Measurements from ENCODE around the gene SH3TC1. TPM values are rescaled to one million over a fixed set of nuclear protein-coding genes. Genes with fewer than 3 reads are reported as not detected.

The SH3TC1 gene
- total RNA-seq, 1 donor from 2014 or later: 1.2 TPM

- peaks cover 5% of the 10 kb centered on the region for H3K4me1 Mint-ChIP-seq (ENCODE audit: low read depth, unreplicated experiment)
Observed at GRCh38 chr4:8163026-8163425, 36.1 kb upstream of the SH3TC1 start.

GRCh38 chr4:8163436-8164193 is 35.5 kb upstream of the SH3TC1 start:
- peaks cover 10% of the 10 kb centered on the region for H3K9me3 ChIP-seq (ENCODE audit: insufficient read depth, low read depth, low read length)
- no peak overlapping the region for H3K27ac Mint-ChIP-seq (ENCODE audit: unreplicated experiment)
- DNase-seq (ENCODE audit: low read depth): no peak
- H3K9ac ChIP-seq (ENCODE audit: low read length): no peak overlapping the region
- no peaks in the 10 kb centered on the region for H3K36me3 ChIP-seq (ENCODE audit: insufficient read depth, low read length)
- TF ChIP-seq, protein P1, sequence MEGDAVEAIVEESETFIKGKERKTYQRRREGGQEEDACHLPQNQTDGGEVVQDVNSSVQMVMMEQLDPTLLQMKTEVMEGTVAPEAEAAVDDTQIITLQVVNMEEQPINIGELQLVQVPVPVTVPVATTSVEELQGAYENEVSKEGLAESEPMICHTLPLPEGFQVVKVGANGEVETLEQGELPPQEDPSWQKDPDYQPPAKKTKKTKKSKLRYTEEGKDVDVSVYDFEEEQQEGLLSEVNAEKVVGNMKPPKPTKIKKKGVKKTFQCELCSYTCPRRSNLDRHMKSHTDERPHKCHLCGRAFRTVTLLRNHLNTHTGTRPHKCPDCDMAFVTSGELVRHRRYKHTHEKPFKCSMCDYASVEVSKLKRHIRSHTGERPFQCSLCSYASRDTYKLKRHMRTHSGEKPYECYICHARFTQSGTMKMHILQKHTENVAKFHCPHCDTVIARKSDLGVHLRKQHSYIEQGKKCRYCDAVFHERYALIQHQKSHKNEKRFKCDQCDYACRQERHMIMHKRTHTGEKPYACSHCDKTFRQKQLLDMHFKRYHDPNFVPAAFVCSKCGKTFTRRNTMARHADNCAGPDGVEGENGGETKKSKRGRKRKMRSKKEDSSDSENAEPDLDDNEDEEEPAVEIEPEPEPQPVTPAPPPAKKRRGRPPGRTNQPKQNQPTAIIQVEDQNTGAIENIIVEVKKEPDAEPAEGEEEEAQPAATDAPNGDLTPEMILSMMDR (IDR thresholded peaks at IDR 0.05; ENCODE audit: insufficient read depth, low read depth, low read length): no peak
- no peak for TF ChIP-seq EZH2 (IDR thresholded peaks at IDR 0.05; ENCODE audit: insufficient read depth, low read length)
- peaks cover 67% of the 10 kb centered on the region for H3K27me3 Mint-ChIP-seq (ENCODE audit: low read depth, unreplicated experiment)
- H3K36me3 Mint-ChIP-seq (ENCODE audit: low read depth, unreplicated experiment): peaks cover 2% of the 10 kb centered on the region
- no peak overlapping the region for H3K27ac ChIP-seq (ENCODE audit: low read depth, low read length)
- H3K9me3 Mint-ChIP-seq (ENCODE audit: unreplicated experiment): peaks cover 14% of the 10 kb centered on the region
- H3K79me2 ChIP-seq (ENCODE audit: insufficient read depth, low read length): no peaks in the 10 kb centered on the region
- H3K4me1 Mint-ChIP-seq (ENCODE audit: low read depth, unreplicated experiment): peaks cover 5% of the 10 kb centered on the region
- no peak overlapping the region for H3K4me3 ChIP-seq (ENCODE audit: insufficient read depth, low read depth, low read length)
- no peak overlapping the region for H3K4me2 ChIP-seq (ENCODE audit: low read length)
- H3K27me3 ChIP-seq (ENCODE audit: insufficient read depth, low read length): peaks cover 14% of the 10 kb centered on the region
- H3K4me1 ChIP-seq (ENCODE audit: insufficient read depth, low read length): peaks cover 4% of the 10 kb centered on the region
- no peak overlapping the region for H2AFZ ChIP-seq (ENCODE audit: low read depth, low read length)
- FAIRE-seq: no peak
- H3K4me3 Mint-ChIP-seq (ENCODE audit: unreplicated experiment): no peak overlapping the region
- H4K20me1 ChIP-seq (ENCODE audit: insufficient read depth, low read length): no peaks in the 10 kb centered on the region

More at GRCh38 chr4:8163026-8163425, 36.1 kb upstream of the SH3TC1 start:
- Histone ChIP-seq H3K4me3 (ENCODE audit: insufficient read depth, low read depth, low read length) (no peak overlapping the region), H2AFZ (ENCODE audit: low read depth, low read length) (no peak overlapping the region), H3K9me3 (ENCODE audit: insufficient read depth, low read depth, low read length) (peaks cover 5% of the 10 kb centered on the region), H3K36me3 (ENCODE audit: insufficient read depth, low read length) (no peaks in the 10 kb centered on the region), H4K20me1 (ENCODE audit: insufficient read depth, low read length) (no peaks in the 10 kb centered on the region), H3K4me1 (ENCODE audit: insufficient read depth, low read length) (peaks cover 4% of the 10 kb centered on the region), H3K4me2 (ENCODE audit: low read length) (no peak overlapping the region), H3K27ac (ENCODE audit: low read depth, low read length) (no peak overlapping the region), H3K27me3 (ENCODE audit: insufficient read depth, low read length) (peaks cover 13% of the 10 kb centered on the region), H3K79me2 (ENCODE audit: insufficient read depth, low read length) (no peaks in the 10 kb centered on the region), H3K9ac (ENCODE audit: low read length) (no peak overlapping the region)
- peaks cover 62% of the 10 kb centered on the region for H3K27me3 Mint-ChIP-seq (ENCODE audit: low read depth, unreplicated experiment)
- FAIRE-seq: no peak
- no peak overlapping the region for H3K4me3 Mint-ChIP-seq (ENCODE audit: unreplicated experiment)
- H3K9me3 Mint-ChIP-seq (ENCODE audit: unreplicated experiment): peaks cover 8% of the 10 kb centered on the region
- H3K27ac Mint-ChIP-seq (ENCODE audit: unreplicated experiment): no peak overlapping the region
- TF ChIP-seq, protein P1 (IDR thresholded peaks at IDR 0.05; ENCODE audit: insufficient read depth, low read depth, low read length): no peak
- TF ChIP-seq EZH2 (IDR thresholded peaks at IDR 0.05; ENCODE audit: insufficient read depth, low read length): no peak
- DNase-seq (ENCODE audit: low read depth): no peak
- H3K36me3 Mint-ChIP-seq (ENCODE audit: low read depth, unreplicated experiment): no peaks in the 10 kb centered on the region

- H4K20me1 ChIP-seq (ENCODE audit: insufficient read depth, low read length): no peaks in the 10 kb centered on the region
- H3K79me2 ChIP-seq (ENCODE audit: insufficient read depth, low read length): no peaks in the 10 kb centered on the region
- H3K27me3 Mint-ChIP-seq (ENCODE audit: low read depth, unreplicated experiment): peaks cover 66% of the 10 kb centered on the region
- H3K4me3 Mint-ChIP-seq (ENCODE audit: unreplicated experiment): no peak overlapping the region
- no peak overlapping the region for H3K4me3 ChIP-seq (ENCODE audit: insufficient read depth, low read depth, low read length)
- no peak overlapping the region for H2AFZ ChIP-seq (ENCODE audit: low read depth, low read length)
- H3K9me3 ChIP-seq (ENCODE audit: insufficient read depth, low read depth, low read length): peaks cover 10% of the 10 kb centered on the region
- no peak overlapping the region for H3K27ac Mint-ChIP-seq (ENCODE audit: unreplicated experiment)
- no peaks in the 10 kb centered on the region for H3K36me3 ChIP-seq (ENCODE audit: insufficient read depth, low read length)
- peaks cover 5% of the 10 kb centered on the region for H3K4me1 Mint-ChIP-seq (ENCODE audit: low read depth, unreplicated experiment)
- no peak for TF ChIP-seq EZH2 (IDR thresholded peaks at IDR 0.05; ENCODE audit: insufficient read depth, low read length)
- TF ChIP-seq, protein P1 (IDR thresholded peaks at IDR 0.05; ENCODE audit: insufficient read depth, low read depth, low read length): no peak
- no peak overlapping the region for H3K9ac ChIP-seq (ENCODE audit: low read length)
- H3K27ac ChIP-seq (ENCODE audit: low read depth, low read length): no peak overlapping the region
- H3K4me1 ChIP-seq (ENCODE audit: insufficient read depth, low read length): peaks cover 4% of the 10 kb centered on the region
- H3K27me3 ChIP-seq (ENCODE audit: insufficient read depth, low read length): peaks cover 14% of the 10 kb centered on the region
- H3K9me3 Mint-ChIP-seq (ENCODE audit: unreplicated experiment): peaks cover 13% of the 10 kb centered on the region
- peaks cover 2% of the 10 kb centered on the region for H3K36me3 Mint-ChIP-seq (ENCODE audit: low read depth, unreplicated experiment)
- DNase-seq (ENCODE audit: low read depth) (no peak), FAIRE-seq (no peak)
- H3K4me2 ChIP-seq (ENCODE audit: low read length): no peak overlapping the region
Observed at GRCh38 chr4:8164194-8164565, 34.9 kb upstream of the SH3TC1 start.
